Retinal pigment epithelial cell (primary cell): ENCODE results near the gene NR2F6.
"Not testable (repeated sequence)": the region's sequence is repeated elsewhere in the genome, so short reads cannot be mapped to it uniquely, and the experiment has no call there.

Experiments used
- DNase-seq: peaks from one replicate; pipeline ENCODE4 v3.0.0-alpha.2; 2010; ENCODE audit warnings: low read depth
- H3K4me3 ChIP-seq: 2 replicates; pipeline ENCODE4 v1.5.1; 2011; ENCODE audit warnings: mild to moderate bottlenecking, low read length, control low read depth, moderate library complexity
- TF ChIP-seq, protein P1 (sequence below): conservative IDR thresholded peaks from 2 replicates; pipeline ENCODE4 v1.5.1; 2011; ENCODE audit warnings: low read depth, low read length, control low read depth, inconsistent platforms

Gene NR2F6

DNA sequence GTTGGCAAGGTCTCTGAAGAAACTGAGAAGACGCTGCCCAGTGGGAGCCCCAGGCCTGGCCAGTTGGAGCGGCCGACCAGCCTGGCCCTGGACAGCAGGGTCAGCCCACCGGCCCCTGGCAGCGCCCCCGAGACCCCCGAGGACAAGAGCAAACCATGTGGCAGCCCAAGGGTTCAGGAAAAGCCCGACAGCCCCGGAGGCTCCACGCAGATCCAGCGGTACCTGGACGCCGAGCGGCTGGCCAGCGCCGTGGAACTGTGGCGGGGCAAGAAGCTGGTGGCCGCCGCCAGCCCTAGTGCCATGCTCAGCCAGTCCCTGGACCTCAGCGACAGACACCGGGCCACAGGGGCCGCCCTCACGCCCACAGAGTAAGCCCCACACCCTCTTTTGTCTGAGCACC, 50.6 kb downstream of the NR2F6 start:
- H3K4me3 ChIP-seq = no peak overlapping the region
- TF ChIP-seq, protein P1, sequence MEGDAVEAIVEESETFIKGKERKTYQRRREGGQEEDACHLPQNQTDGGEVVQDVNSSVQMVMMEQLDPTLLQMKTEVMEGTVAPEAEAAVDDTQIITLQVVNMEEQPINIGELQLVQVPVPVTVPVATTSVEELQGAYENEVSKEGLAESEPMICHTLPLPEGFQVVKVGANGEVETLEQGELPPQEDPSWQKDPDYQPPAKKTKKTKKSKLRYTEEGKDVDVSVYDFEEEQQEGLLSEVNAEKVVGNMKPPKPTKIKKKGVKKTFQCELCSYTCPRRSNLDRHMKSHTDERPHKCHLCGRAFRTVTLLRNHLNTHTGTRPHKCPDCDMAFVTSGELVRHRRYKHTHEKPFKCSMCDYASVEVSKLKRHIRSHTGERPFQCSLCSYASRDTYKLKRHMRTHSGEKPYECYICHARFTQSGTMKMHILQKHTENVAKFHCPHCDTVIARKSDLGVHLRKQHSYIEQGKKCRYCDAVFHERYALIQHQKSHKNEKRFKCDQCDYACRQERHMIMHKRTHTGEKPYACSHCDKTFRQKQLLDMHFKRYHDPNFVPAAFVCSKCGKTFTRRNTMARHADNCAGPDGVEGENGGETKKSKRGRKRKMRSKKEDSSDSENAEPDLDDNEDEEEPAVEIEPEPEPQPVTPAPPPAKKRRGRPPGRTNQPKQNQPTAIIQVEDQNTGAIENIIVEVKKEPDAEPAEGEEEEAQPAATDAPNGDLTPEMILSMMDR = no peak
- DNase-seq = no peak

DNA sequence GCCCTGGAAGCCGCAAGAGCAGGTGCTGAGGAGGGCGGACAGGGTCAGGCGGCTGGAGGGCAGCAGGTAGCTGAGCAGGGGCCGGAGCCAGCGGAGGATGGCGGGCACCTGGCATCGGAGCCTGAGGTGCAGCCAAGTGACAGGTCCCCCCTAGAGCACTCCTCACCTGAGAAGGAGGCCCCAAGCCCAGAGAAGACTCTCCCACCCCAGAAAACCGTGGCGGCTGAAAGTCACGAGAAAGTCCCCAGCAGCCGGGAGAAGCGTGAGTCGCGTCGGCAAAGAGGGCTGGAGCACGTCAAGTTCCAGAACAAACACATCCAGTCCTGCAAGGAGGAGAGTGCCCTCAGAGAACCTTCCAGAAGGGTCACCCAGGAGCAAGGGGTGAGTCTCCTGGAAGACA, 51.1 kb downstream of the NR2F6 start:
- no peak for DNase-seq
- H3K4me3 ChIP-seq = no peak overlapping the region
- TF ChIP-seq, protein P1 = no peak

DNA sequence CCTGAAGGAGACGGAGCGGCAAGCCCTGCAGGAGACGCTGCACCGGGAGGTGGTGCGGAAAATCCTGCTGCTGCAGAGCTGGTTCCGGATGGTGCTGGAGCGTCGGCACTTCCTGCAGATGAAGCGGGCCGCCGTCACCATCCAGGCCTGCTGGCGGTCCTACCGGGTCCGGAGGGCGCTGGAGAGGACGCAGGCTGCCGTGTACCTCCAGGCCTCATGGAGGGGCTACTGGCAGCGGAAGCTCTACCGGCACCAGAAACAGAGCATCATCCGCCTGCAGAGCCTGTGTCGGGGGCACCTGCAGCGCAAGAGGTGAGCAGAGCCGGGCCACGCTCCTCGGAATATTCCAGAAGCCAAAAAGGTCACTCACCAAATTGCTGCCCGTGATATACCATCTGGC, 53.0 kb downstream of the NR2F6 start:
- DNase-seq = no peak
- no peak overlapping the region for H3K4me3 ChIP-seq
- TF ChIP-seq, protein P1 = no peak

DNA sequence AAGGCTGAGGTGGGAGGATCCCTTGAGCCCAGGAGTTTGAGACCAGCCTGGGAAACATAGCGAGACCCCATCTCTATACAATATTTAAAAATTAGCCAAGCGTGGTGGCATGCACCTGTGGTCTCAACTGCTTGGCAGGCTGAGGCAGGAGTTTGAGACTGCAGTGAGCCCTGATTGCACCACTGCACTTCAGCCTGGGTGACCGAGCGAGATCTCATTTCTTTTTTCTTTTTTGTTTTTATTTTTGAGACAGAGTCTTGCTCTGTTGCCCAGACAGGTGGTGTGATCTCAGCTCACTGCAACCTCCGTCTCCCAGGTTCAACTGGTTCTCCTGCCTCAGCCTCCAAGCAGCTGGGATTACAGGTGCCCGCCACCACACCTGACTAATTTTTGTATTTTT, 54.0 kb downstream of the NR2F6 start:
- not testable (repeated sequence) for DNase-seq, H3K4me3 ChIP-seq

DNA sequence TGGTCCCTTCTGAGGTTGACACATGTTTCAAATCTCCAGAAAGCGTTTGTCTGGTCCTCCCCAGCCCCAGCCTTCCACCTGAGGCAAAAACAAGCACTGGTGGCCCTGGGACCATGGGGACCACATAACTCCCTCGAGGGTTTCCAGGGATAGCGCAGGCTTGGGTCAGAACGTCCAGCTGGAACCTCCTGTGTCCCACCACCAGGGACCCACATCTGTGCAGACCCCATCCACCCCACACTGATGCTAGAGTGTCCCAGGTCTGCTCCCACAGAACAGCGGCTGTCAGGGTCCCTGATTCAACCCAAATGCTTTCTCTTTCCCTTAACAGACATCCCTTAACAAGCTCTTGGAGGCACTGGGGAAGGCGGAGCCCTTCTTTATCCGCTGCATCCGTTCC, 60.1 kb downstream of the NR2F6 start:
- TF ChIP-seq, protein P1 = no peak
- no peak overlapping the region for H3K4me3 ChIP-seq
- DNase-seq = no peak

DNA sequence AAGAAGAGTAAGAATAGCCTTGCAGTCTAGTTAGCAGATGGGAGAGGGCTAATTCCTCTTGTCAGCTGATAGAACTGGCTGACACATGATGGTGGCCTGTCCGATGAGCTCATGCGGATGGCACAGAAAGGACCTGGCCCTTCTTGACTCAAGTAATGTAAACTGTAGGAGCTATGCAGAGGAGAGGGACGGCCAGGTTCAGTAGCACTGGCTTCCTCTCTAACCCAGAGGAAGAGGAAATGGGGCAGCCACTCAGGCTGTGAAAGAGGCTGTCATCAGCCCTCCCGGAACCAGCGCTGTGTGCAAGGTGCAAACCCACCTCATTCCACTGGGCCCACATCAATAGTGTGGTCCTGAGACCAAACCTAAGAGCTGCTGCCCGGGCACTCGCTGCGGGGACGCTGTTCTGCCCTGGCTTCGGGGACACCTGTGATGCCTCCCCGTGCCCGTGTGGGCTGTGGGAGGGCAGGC, 61.3 kb downstream of the NR2F6 start:
- TF ChIP-seq, protein P1 = no peak

DNA sequence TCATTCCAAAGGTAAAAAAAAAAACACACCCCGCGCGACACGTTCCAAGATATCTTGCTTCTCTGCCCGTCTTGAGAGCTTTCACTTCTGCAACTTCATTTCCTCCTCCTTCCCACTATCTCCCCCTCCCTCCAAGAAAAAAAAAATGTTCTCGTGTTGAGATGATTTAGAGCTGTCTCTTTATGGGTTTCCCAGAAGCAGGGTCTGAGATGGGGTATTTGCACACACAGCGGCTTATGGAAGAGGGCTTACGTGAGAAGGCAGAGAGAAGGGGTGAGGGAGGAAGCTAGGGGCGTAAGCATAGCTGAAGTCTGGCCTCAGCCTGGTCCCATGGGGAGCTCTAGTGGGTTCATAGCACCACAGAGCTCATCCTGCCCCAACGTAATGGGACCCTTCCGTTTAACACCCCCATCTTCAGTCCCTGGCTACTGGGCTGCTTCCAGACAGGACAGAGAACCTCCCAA, 61.8 kb downstream of the NR2F6 start:
- TF ChIP-seq, protein P1 = no peak
- H3K4me3 ChIP-seq = no peak overlapping the region
- no peak for DNase-seq

More for the DNA sequence above, 61.3 kb downstream of the NR2F6 start:
- H3K4me3 ChIP-seq = no peak overlapping the region
- no peak for DNase-seq
